ENCODE results near the gene PTOV1.
A peak's percentile ranks its signal among the peaks of the same experiment; 100 is the strongest.
"Not testable (repeated sequence)": the region's sequence is repeated elsewhere in the genome, so short reads cannot be mapped to it uniquely, and the experiment has no call there.

The PTOV1 gene

DNA sequence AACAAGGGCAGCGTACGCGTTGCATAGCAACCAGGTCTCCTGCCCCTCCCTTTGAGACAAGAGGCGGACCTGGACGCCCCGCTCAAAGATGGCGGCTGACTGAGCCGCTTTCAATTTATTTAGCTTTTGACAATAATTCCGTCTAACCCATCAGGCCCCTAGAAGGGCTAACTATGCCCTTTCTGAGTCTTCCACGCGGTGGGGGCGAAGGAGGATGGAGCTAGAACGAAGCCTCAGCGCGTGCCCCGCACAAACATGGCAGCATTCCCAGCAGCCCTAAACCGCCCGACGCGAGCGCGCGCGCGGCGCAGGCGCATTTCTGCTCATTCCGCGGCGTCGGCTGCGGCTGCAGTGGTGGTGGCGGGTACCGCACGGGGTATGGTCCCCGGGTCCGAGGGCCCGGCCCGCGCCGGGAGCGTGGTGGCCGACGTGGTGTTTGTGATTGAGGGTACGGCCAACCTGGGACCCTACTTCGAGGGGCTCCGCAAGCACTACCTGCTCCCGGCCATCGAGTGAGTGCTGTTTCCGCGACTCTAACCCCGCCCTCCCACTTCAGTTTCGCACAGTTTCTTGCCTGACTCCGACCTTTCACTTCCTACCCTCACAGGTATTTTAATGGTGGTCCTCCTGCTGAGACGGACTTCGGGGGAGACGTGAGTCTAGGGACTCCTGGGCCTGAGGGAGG lies 32.9 kb upstream of the PTOV1 start, which contains the start of gene MED25:
Gene MED25 (plus strand): TSS at position 326 of the 685 bp plus-strand sequence. CDS start 53 bp downstream, at position 379.
- DNase-seq (ENCODE audit: low read depth): peak; percentile 93

DNA sequence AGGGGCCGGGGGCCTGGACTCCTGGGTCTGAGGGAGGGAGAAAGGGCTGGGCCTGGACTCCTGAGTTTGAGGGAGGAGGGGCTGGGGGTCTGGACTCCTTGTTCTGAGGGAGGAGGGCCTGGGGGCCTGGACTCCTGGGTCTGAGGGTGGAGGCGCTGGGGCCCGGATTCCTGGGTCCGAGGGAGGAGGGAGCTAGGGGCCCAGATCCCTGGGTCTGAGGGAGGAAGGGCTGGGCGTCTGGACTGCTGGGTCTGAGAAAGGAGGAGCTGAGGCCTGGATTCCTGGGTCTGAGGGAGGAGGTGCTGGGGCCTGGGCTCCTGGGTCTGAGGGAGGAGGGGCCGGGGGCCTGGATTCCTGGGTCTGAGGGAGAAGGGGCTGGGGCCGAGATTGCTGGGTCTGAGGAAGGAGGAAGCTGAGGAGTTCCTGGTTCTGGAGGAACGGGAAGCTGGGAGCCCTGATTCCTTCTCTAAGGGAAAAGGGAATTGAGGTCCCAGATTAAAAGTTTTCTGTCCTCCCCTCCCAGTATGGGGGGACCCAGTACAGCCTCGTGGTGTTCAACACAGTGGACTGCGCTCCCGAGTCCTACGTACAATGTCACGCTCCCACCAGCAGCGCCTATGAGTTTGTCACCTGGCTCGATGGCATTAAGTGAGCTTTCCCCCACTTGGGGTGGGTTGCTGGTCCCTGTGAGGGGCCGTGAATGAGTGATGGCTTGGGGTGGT lies 32.1 kb upstream of the PTOV1 start:
- no peak for DNase-seq (ENCODE audit: low read depth)

DNA sequence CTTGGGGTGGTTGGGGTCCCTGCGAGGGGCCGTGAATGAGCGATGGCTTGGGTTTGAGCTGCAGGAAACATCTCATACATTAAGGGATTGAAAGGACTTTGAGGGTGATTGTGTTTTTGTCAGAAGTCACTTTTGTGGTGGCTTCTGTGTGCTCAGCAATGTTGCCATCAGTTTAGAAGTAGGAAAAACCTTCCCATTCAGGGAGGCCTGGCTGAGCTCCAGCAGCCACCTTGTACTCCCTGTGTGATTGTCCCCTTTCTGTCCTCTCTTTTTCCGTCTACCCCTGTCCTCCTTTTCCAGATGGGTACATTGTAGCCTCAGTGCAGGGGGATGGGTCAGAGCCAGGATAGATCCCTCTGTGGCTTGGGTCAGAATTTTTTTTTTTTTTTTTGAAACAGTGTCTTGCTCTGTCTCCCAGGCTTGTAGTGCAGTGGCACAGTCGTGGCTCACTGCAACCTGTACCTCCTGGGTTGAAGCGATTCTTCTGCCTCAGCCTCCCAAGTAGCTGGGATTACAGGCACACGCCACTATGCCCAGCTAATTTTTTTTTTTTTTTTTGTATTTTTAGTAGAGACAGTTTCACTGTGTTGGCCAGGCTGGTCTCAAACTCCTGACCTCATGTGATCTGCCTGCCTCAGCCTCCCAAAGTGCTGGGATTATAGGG lies 31.4 kb upstream of the PTOV1 start:
- DNase-seq (ENCODE audit: low read depth): not testable (repeated sequence)

DNA sequence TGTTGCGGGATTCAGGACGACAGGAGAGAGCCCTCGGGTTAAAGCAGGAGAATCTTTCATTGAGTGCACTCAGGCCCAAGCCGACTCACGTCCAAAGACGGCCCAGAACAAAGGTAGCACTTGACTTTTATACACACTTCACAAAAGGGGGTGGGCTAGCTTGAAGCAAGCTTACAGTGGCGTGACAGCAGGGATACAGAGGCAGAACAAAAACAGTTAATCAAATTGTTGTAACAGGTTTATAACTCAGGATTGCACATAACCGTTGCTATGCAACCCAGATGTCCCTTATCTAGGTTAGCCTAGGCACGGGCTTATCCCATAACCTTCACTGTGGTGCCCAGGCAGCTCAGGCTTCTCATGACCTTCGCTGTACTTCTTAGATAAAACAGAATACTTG lies 30.8 kb upstream of the PTOV1 start:
- DNase-seq (ENCODE audit: low read depth): no peak

GRCh38 chr19:49823472-49823871 lies 27.5 kb upstream of the PTOV1 start:
- no peak for DNase-seq (ENCODE audit: low read depth)

DNA sequence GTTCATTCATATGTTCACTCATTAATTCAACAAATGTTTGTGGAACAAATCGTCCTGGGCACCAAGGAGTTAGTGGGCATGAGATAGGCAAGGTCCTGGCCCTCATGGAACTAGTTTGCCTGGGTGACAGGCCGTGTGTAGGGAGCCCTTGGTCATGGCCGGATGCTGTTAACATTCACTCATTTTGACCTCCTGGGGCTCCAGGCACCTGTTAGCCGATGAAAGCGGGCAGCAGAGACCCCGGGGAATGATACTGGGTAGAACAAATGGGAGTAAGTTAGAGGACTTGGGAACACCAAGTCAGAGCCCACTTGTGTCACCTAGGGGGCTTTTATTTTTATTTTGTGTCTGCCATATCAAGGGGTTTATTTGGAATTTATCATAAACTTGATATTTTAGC lies 26.3 kb upstream of the PTOV1 start:
- no peak for DNase-seq (ENCODE audit: low read depth)

DNA sequence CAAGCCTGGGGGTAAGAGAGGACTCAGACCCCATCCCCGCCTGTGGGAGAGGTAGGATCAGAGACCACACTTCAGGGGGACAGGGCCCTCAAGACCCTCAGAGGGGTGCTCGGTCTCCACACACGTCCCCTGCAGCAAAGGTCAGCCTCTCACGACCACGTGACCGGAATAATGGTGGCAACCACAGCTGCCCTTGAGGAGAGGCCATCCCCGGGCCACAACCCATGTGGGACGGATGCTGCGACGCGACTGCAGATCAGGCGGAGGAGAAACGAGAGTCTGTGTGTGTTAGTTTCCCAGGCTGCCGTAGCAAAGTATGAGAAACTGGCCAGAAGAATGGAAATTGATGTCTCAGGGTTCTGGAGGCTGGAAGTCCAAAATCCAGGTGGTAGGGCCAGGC lies 23.9 kb upstream of the PTOV1 start:
- DNase-seq (ENCODE audit: low read depth): no peak

DNA sequence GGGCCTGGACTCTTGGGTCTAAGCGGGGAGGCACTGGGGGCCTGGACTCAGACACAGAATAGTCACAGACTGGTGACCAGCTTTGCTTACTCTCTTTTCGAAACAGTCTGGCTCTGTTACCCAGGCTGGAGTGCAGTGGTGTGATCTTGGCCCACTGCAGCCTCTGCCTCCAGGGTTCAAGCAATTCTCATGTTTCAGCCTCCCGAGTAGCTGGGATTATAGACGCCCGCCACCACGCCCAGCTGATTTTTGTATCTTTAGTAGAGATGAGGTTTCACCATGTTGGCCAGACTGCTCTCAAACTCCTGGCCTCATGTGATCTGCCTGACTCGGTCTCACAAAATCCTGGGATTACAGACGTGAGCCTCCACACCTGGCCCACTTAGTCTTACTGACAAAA lies 21.8 kb upstream of the PTOV1 start:
- no peak for DNase-seq (ENCODE audit: low read depth)

GRCh38 chr19:49829721-49830120 lies 21.2 kb upstream of the PTOV1 start:
- DNase-seq (ENCODE audit: low read depth): no peak

GRCh38 chr19:49830766-49831165 lies 20.2 kb upstream of the PTOV1 start:
- no peak for DNase-seq (ENCODE audit: low read depth)

- DNase-seq (ENCODE audit: low read depth): no peak
Measured at GRCh38 chr19:49831592-49831991, 19.4 kb upstream of the PTOV1 start.

DNA sequence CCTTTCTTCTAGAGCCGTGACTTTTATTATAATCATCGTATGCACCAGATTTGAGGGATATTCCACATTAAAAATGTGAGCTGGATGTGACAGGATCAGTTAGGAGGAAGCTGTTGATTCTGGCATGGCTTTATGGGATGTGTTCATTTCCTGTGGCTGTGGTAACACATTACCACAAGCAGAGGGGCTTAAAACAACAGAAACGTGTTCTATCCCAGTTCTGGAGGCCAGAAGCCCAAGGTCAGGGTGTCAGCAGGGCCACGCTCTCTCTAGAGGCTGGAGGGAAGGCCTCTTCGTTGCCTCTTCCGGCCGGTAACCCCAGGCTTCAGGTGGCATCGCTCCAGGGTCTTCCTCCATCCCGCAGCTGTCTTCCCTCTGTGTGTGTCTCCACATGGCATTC lies 18.4 kb upstream of the PTOV1 start:
- no peak for DNase-seq (ENCODE audit: low read depth)

DNA sequence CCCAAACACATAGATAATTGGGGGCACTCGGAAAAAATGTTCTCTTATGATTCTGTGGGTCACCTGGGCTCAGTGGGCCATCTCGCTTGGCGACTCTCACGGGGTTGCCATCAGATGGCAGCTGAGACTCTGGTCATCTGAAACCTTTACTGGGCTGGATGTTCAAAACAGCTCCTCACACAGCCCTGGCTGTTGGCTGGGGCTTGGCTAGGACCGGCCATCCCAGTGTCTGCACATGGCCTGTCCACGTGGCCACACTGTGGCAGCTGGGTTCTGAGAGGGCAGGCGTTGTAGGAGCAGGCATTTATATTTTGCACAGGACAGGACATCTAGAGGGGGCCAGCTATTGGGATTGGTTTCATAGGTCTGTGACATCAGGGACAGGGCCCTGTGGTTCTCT lies 17.4 kb upstream of the PTOV1 start:
- no peak for DNase-seq (ENCODE audit: low read depth)

- DNase-seq (ENCODE audit: low read depth): no peak
Measured at GRCh38 chr19:49835562-49835961, 15.4 kb upstream of the PTOV1 start.

DNA sequence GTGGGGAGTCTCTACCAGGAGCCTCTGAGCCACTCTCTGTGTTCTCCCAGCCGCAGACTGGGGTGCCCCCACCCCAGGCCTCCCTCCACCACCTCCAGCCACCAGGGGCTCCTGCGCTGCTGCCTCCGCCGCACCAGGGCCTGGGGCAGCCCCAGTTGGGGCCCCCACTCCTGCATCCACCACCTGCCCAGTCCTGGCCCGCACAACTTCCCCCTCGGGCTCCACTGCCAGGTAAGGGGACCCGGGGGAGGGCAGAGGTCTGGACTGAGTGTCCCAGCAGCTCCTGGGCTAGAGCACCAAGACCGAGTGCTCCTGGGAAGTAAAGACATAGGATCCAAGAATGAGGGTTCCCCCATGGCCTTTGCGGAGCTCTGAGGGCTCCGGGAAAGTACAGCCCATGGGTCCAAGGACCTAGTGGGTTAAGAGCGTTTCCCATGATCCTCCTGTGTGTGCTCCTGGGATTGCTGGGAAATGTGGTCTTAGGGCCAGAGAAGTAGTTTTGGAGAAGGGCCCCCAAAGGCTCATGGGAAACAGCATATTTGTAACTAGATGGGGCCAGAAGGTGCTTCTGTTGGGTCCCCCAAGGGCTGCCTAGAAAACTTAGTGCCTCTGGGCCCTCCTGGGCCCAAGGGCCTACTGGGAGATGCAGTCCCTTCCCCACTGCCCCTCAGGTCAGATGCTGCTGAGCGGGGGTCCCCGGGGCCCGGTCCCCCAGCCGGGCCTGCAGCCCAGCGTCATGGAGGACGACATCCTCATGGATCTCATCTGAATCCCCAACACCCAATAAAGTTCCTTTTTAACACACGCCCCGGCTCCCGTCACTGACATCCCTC lies 14.6 kb upstream of the PTOV1 start:
- no peak for DNase-seq (ENCODE audit: low read depth)

DNA sequence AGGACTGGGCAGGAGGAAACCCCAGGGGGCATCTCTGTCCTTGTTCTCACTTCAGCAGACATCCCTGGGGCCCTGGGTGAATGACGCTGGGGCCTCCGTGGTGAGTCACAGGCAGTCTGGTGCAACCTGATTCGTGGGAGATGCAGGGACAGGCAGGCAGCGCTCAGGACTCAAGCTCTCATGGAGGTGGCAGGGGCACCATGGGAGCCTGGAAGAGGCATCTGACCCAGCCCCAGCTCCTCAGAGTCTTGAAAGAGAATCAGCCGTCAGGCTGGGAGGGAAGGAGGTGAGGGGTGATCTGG lies 14.0 kb upstream of the PTOV1 start:
- DNase-seq (ENCODE audit: low read depth): no peak

- DNase-seq (ENCODE audit: low read depth): no peak
Measured at GRCh38 chr19:49837425-49837824, 13.5 kb upstream of the PTOV1 start.

DNA sequence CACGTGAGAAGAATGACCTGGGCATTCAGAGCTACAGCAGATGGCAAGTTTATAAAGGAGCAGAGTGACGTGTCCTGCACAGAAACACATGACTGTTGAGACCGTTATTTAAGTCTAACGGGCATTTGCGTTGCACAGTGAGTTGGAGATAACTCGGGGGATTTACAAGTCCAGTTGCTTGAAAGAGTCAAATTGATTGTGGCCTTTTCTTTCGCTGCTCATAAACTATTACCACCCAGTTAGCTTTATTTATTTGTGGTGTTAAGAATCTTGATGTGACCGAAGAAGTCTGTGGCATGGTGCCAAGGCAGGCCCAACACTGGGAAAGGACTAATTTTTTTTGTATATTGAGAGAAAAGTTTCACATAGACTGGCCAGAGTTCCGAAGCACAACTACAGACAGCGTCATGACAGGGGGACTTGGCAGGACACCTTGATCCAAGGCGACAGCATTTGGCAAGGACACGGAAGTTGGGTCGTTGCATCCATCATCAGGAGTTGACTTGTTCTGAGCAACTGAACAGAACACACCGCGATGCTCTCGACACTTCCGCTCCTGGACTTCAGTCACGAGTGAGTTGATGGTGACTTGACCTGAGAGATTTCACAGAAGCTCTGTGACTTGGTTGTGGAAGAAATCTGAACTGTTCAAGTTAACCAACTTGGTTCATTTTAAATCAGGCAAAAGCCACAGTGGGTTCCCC lies 11.9 kb upstream of the PTOV1 start:
- no peak for DNase-seq (ENCODE audit: low read depth)

- DNase-seq (ENCODE audit: low read depth): no peak
Measured at GRCh38 chr19:49839713-49840112, 11.2 kb upstream of the PTOV1 start.

- no peak for DNase-seq (ENCODE audit: low read depth)
Measured at GRCh38 chr19:49840321-49840720, 10.6 kb upstream of the PTOV1 start.

- no peak for DNase-seq (ENCODE audit: low read depth)
Measured at GRCh38 chr19:49840736-49841249, 10.2 kb upstream of the PTOV1 start.

DNA sequence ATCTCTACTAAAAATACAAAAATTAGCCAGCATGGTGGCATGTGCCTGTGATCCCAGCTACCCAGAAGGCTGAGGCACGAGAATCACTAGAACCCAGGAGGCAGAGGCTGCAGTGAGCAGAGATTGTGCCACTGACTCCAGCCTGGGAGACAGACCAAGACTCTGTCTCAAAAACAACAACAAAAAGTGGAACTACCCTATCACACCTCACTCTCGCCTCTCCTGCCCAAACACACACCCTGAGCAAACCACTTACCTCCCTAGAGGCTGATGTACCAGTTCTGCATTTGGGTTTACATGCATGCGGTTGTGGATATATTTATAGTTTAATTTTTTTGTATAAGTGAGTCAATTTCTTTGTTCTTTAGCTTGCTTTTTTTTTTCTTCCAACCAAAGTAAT lies 7.7 kb upstream of the PTOV1 start:
- DNase-seq (ENCODE audit: low read depth): no peak
